HepG2 (cell line): ENCODE results near the gene TRIM37. TPM values are rescaled to one million over a fixed set of nuclear protein-coding genes. Genes with fewer than 3 reads are reported as not detected.

Source experiments
- AKAP8 ChIP-seq: sonication (generic); formaldehyde crosslinking; IDR thresholded peaks from 2 replicates; pipeline ENCODE4 v1.5.1; 2020; ENCODE audit warnings: mild to moderate bottlenecking, missing genetic modification reagents
- ARID2 ChIP-seq: sonication (generic); formaldehyde crosslinking; IDR thresholded peaks from 2 replicates; pipeline ENCODE4 v1.8.1; 2022; ENCODE audit warnings: mild to moderate bottlenecking, missing genetic modification reagents, borderline replicate concordance
- ARID5B ChIP-seq: IDR thresholded peaks from 2 replicates; pipeline ENCODE4 v1.4.0; 2020; ENCODE audit warnings: mild to moderate bottlenecking, missing genetic modification reagents
- BRD4 ChIP-seq: sonication (generic); formaldehyde crosslinking; IDR thresholded peaks from 2 replicates; pipeline ENCODE4 v1.4.0; 2020; ENCODE audit warnings: missing genetic modification reagents
- DMAP1 ChIP-seq: IDR thresholded peaks from 2 replicates; pipeline ENCODE4 v1.6.1; 2016
- EED ChIP-seq: sonication (generic); formaldehyde crosslinking; IDR thresholded peaks from 2 replicates; pipeline ENCODE4 v1.5.0; 2020; ENCODE audit warnings: mild to moderate bottlenecking, missing genetic modification reagents
- ELK4 ChIP-seq: sonication (generic); formaldehyde crosslinking; IDR thresholded peaks from 2 replicates; pipeline ENCODE4 v1.9.0; 2021; ENCODE audit warnings: missing genetic modification reagents, borderline replicate concordance
- FOXK1 ChIP-seq: sonication (generic); formaldehyde crosslinking; IDR thresholded peaks from 2 replicates; pipeline ENCODE4 v1.4.0; 2020; ENCODE audit warnings: low read depth, missing genetic modification reagents, borderline replicate concordance
- GABPB1 ChIP-seq: IDR thresholded peaks from 2 replicates; pipeline ENCODE4 v1.6.1; 2016; ENCODE audit warnings: mild to moderate bottlenecking, missing genetic modification reagents, moderate library complexity, missing compliant biosample characterization
- MEF2D ChIP-seq: sonication (generic); formaldehyde crosslinking; IDR thresholded peaks from 2 replicates; pipeline ENCODE4 v1.5.1; 2020; ENCODE audit warnings: mild to moderate bottlenecking, missing genetic modification reagents
- MXD3 ChIP-seq: IDR thresholded peaks from 2 replicates; pipeline ENCODE4 v1.6.1; 2016; ENCODE audit warnings: mild to moderate bottlenecking, missing biosample characterization, missing genetic modification reagents
- NFKBIZ ChIP-seq: IDR thresholded peaks from 2 replicates; pipeline ENCODE4 v1.6.1; 2018; ENCODE audit warnings: missing genetic modification reagents, missing compliant biosample characterization
- RBM22 ChIP-seq: fragments of 200-400 bp; formaldehyde crosslinking; optimal IDR thresholded peaks from 2 replicates; pipeline ENCODE3; 2017; ENCODE audit warnings: mild to moderate bottlenecking, low read length, moderate library complexity
- TAF15 ChIP-seq: fragments of 200-400 bp; formaldehyde crosslinking; IDR thresholded peaks from one replicate; pipeline ENCODE4 v1.6.1; 2018; ENCODE audit warnings: mild to moderate bottlenecking, low read depth, low read length; ENCODE audit not compliant: poor library complexity, severe bottlenecking
- TEAD2 ChIP-seq: sonication (generic); formaldehyde crosslinking; IDR thresholded peaks from 2 replicates; pipeline ENCODE4 v1.9.0; 2021; ENCODE audit warnings: missing genetic modification reagents
- TEF ChIP-seq: sonication (generic); formaldehyde crosslinking; IDR thresholded peaks from 2 replicates; pipeline ENCODE4 v1.5.0; 2020; ENCODE audit warnings: missing genetic modification reagents
- TOPORS ChIP-seq: sonication (generic); formaldehyde crosslinking; IDR thresholded peaks from 2 replicates; pipeline ENCODE4 v1.8.0; 2023; ENCODE audit warnings: mild to moderate bottlenecking, missing genetic modification reagents
- ZBTB33 ChIP-seq: sonication (generic); formaldehyde crosslinking; IDR thresholded peaks from 2 replicates; pipeline ENCODE4 v1.4.0; 2020; ENCODE audit warnings: missing genetic modification reagents
- ZKSCAN1 ChIP-seq: fragments of 150-350 bp; IDR thresholded peaks from 2 replicates; pipeline ENCODE4 v1.6.1; 2014; ENCODE audit warnings: low read length
- ZNF230 ChIP-seq: sonication (generic); formaldehyde crosslinking; IDR thresholded peaks from 2 replicates; pipeline ENCODE4 v1.4.0; 2020; ENCODE audit warnings: mild to moderate bottlenecking, missing genetic modification reagents
- ZNF615 ChIP-seq: sonication (generic); formaldehyde crosslinking; IDR thresholded peaks from 2 replicates; pipeline ENCODE4 v1.5.0; 2020; ENCODE audit warnings: mild to moderate bottlenecking, missing genetic modification reagents, borderline replicate concordance
- ZNF790 ChIP-seq: sonication (generic); formaldehyde crosslinking; IDR thresholded peaks from 2 replicates; pipeline ENCODE4 v1.8.0; 2022; ENCODE audit warnings: missing genetic modification reagents, mild to moderate bottlenecking, borderline replicate concordance
- polyA plus RNA-seq, 8 experiments: library from polyadenylated mRNA; depleted of rRNA in 3 of 8; stranded (reverse) in 7 of 8; unstranded in 1 of 8; fragments of >200 nt; fragmentation: Illumina TruSeq in 4 of 8; extraction: Trizol in 4 of 8; gene quantifications; 2 replicates each; pipeline versions ENCODE4 v1.2.1 to v1.2.3, GENCODE V29; 2011 to 2016; ENCODE audit warnings: low read depth in 4 of 8, missing spikeins in 1 of 8, mixed read lengths in 1 of 8; ENCODE audit not compliant: insufficient read depth in 1 of 8
- total RNA-seq, 5 experiments: library from RNA; depleted of rRNA; stranded (reverse); fragments of >200 nt; fragmentation: Illumina TruSeq; extraction: Trizol; gene quantifications; 2 replicates each; pipeline ENCODE4 v1.2.3, GENCODE V29; 2016; ENCODE audit warnings: low read depth in 1 of 5

TRIM37 gene
- total and polyA plus RNA-seq, 2 of the 13 experiments (the other 11 are each of a cell fraction or from before 2014, with no cell fraction given), result 12.4 to 39.1 TPM

GRCh38 chr17:59154721-59155438 is 48.2 kb upstream of the TRIM37 start, which contains the start of gene SKA2 (continued):
- TF ChIP-seq ARID5B (CRISPR knock-in tag) (peak; percentile 25; the same call in 1 of the 2 replicates), GABPB1 (CRISPR knock-in tag) (peak; percentile 83), MXD3 (CRISPR knock-in tag) (peak; percentile 20; the same call in 1 of the 2 replicates), TOPORS (CRISPR knock-in tag) (peak; percentile 60; the same call in 1 of the 2 replicates), ELK4 (CRISPR knock-in tag) (no peak), TAF15 (no peak), DMAP1 (CRISPR knock-in tag) (peak; percentile 71), BRD4 (CRISPR knock-in tag) (no peak), ARID2 (CRISPR knock-in tag) (peak; percentile 15; the same call in 1 of the 2 replicates), ZBTB33 (CRISPR knock-in tag) (peak; percentile 4; the same call in 1 of the 2 replicates), ZKSCAN1 (0 out of 2 replicates have a peak, but pooled peaks have one; percentile 10), ZNF615 (CRISPR knock-in tag) (peak; percentile 30; the same call in 1 of the 2 replicates), RBM22 (peak; percentile 80), TEAD2 (CRISPR knock-in tag) (0 out of 2 replicates have a peak, but pooled peaks have one; percentile 44), TEF (CRISPR knock-in tag) (no peak), MEF2D (CRISPR knock-in tag) (peak; percentile 41; the same call in 1 of the 2 replicates), ZNF230 (CRISPR knock-in tag) (peak; percentile 85; the same call in 1 of the 2 replicates), NFKBIZ (CRISPR knock-in tag) (peak; percentile 34; the same call in 1 of the 2 replicates), ZNF790 (CRISPR knock-in tag) (peak; percentile 48; the same call in 1 of the 2 replicates), EED (CRISPR knock-in tag) (no peak), AKAP8 (CRISPR knock-in tag) (0 out of 2 replicates have a peak, but pooled peaks have one; percentile 42), FOXK1 (CRISPR knock-in tag) (peak; percentile 75; the same call in 1 of the 2 replicates)
